Activated CD4-positive, alpha-beta T cell treated with anti-CD3 and anti-CD28 coated beads, Interleukin-10, Interleukin-2, amounts not matched to agents 100 ng/mL and 50 ng/mL, durations not matched to agents 16 hours and 8 hours (primary cell): ENCODE measurements around the gene TUBB2B.
"Not testable (repeated sequence)": the region's sequence is repeated elsewhere in the genome, so short reads cannot be mapped to it uniquely, and the experiment has no call there.

Experiments used
- DNase-seq: peaks from one replicate; pipeline ENCODE4 v3.0.0-alpha.2; 2020

Gene TUBB2B

GRCh38 chr6:3208098-3208774 lies 19.2 kb downstream of the TUBB2B start:
- DNase-seq: no peak

GRCh38 chr6:3206339-3207015 lies 21.0 kb downstream of the TUBB2B start:
- DNase-seq: no peak

- no peak for DNase-seq
These were observed 21.5 kb downstream of the TUBB2B start for GRCh38 chr6:3205913-3206312.

- no peak for DNase-seq
These were observed 22.5 kb downstream of the TUBB2B start for GRCh38 chr6:3204921-3205320.

- no peak for DNase-seq
These were observed 24.3 kb downstream of the TUBB2B start for GRCh38 chr6:3202999-3203696.

GRCh38 chr6:3201388-3201787 lies 26.1 kb downstream of the TUBB2B start:
- no peak for DNase-seq

- no peak for DNase-seq
These were observed 26.8 kb downstream of the TUBB2B start for GRCh38 chr6:3200682-3201081.

GRCh38 chr6:3199382-3199781 lies 28.1 kb downstream of the TUBB2B start:
- no peak for DNase-seq

- not testable (repeated sequence) for DNase-seq
These were observed 29.7 kb downstream of the TUBB2B start for GRCh38 chr6:3197734-3198133.

- DNase-seq: no peak
These were observed 30.7 kb downstream of the TUBB2B start for GRCh38 chr6:3196770-3197169.

- no peak for DNase-seq
These were observed 31.6 kb downstream of the TUBB2B start for GRCh38 chr6:3195695-3196497.

GRCh38 chr6:3195420-3195694 lies 32.1 kb downstream of the TUBB2B start:
- no peak for DNase-seq

GRCh38 chr6:3194535-3195419 lies 32.7 kb downstream of the TUBB2B start:
- DNase-seq: no peak

GRCh38 chr6:3193102-3193849 lies 34.2 kb downstream of the TUBB2B start:
- DNase-seq: no peak

- DNase-seq: no peak
These were observed 36.7 kb downstream of the TUBB2B start for GRCh38 chr6:3190779-3191178.

- no peak for DNase-seq
These were observed 37.4 kb downstream of the TUBB2B start for GRCh38 chr6:3190056-3190455.

GRCh38 chr6:3189192-3189591 lies 38.3 kb downstream of the TUBB2B start:
- not testable (repeated sequence) for DNase-seq

- no peak for DNase-seq
These were observed 39.2 kb downstream of the TUBB2B start for GRCh38 chr6:3188262-3188661.

- no peak for DNase-seq
These were observed 40.5 kb downstream of the TUBB2B start for GRCh38 chr6:3186974-3187382.

- no peak for DNase-seq
These were observed 44.4 kb downstream of the TUBB2B start for GRCh38 chr6:3183066-3183465.

GRCh38 chr6:3181105-3181504 lies 46.3 kb downstream of the TUBB2B start:
- no peak for DNase-seq

GRCh38 chr6:3179945-3180344 lies 47.5 kb downstream of the TUBB2B start:
- DNase-seq: not testable (repeated sequence)
